T-helper 1 cell (primary cell): ENCODE data around the gene SLX4.
"Not testable (repeated sequence)": the region's sequence is repeated elsewhere in the genome, so short reads cannot be mapped to it uniquely, and the experiment has no call there.

Experiments
- DNase-seq, 5 donors: peaks; one replicate each; pipeline ENCODE4 v3.0.0-alpha.2; 2012 to 2020

Gene SLX4

GRCh38 chr16:3642397-3643094 is 31.1 kb upstream of the SLX4 start:
- DNase-seq, result no peak

GRCh38 chr16:3641801-3642396 is 30.5 kb upstream of the SLX4 start:
- no peak for DNase-seq

- DNase-seq, result no peak
Measured at GRCh38 chr16:3640632-3641501, 29.5 kb upstream of the SLX4 start.

GRCh38 chr16:3640207-3640606 is 28.8 kb upstream of the SLX4 start:
- no peak for DNase-seq

GRCh38 chr16:3638916-3639644 is 27.7 kb upstream of the SLX4 start:
- no peak for DNase-seq

- peak in 1 of 5 donors; percentile 19 for DNase-seq
Measured at GRCh38 chr16:3637371-3637923, 26.0 kb upstream of the SLX4 start.

GRCh38 chr16:3625911-3626732 is 14.7 kb upstream of the SLX4 start:
- peak in 1 of 5 donors; percentile 62 for DNase-seq

- DNase-seq, result no peak
Measured at GRCh38 chr16:3625331-3625730, 13.9 kb upstream of the SLX4 start.

- DNase-seq, result no peak
Measured at GRCh38 chr16:3623642-3624041, 12.2 kb upstream of the SLX4 start.

- no peak for DNase-seq
Measured at GRCh38 chr16:3618769-3619141, 7.3 kb upstream of the SLX4 start.

- DNase-seq, result no peak
Measured at GRCh38 chr16:3612510-3613466, 1.4 kb upstream of the SLX4 start.

- DNase-seq, result no peak
Measured at GRCh38 chr16:3610698-3611145, 684 bp downstream of the SLX4 start.

GRCh38 chr16:3609895-3610697 is 1.3 kb downstream of the SLX4 start:
- DNase-seq, result no peak

GRCh38 chr16:3608976-3609375 is 2.4 kb downstream of the SLX4 start:
- not testable (repeated sequence) for DNase-seq

- DNase-seq, result no peak
Measured at GRCh38 chr16:3608069-3608468, 3.3 kb downstream of the SLX4 start.

GRCh38 chr16:3607634-3608033 is 3.8 kb downstream of the SLX4 start:
- no peak for DNase-seq

GRCh38 chr16:3607161-3607560 is 4.2 kb downstream of the SLX4 start:
- no peak for DNase-seq

- DNase-seq, result no peak
Measured at GRCh38 chr16:3606441-3606840, 5.0 kb downstream of the SLX4 start.

GRCh38 chr16:3602320-3602653 is 9.1 kb downstream of the SLX4 start:
- DNase-seq, result no peak
